ENCODE results near the gene SLC24A4. TPM values are rescaled to one million over a fixed set of nuclear protein-coding genes. Genes with fewer than 3 reads are reported as not detected.

The SLC24A4 gene
- total RNA-seq, 1 donor from 2014 or later, result not detected

DNA sequence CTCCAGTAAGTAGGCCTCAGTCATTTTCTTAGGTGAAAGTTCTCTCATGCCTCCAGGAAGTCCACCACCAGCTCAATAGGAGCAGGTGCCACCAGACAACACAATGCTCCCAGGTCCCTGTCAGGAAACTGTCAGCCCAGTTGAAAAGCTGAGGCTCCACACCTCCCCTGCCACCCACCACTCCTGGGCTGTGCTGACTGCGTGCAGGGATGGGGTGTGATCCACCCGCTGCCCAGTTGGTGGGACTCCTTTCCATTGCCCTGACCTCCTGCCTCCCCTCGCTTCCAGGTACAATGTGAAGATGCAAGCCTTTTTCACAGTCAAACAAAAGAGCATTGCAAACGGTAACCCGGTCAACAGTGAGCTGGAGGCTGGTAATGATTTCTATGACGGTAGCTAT lies 125.8 kb downstream of the SLC24A4 start:
- Histone ChIP-seq H3K4me3 (ENCODE audit: low read depth, low read length) (no peak overlapping the region), H3K27me3 (ENCODE audit: control insufficient read depth, insufficient read depth, low read length) (peaks cover 4% of the 10 kb centered on the region), H3K36me3 (ENCODE audit: control insufficient read depth, insufficient read depth, low read length) (no peaks in the 10 kb centered on the region)
- DNase-seq (ENCODE audit: low read depth), result no peak
- TF ChIP-seq, protein P1, sequence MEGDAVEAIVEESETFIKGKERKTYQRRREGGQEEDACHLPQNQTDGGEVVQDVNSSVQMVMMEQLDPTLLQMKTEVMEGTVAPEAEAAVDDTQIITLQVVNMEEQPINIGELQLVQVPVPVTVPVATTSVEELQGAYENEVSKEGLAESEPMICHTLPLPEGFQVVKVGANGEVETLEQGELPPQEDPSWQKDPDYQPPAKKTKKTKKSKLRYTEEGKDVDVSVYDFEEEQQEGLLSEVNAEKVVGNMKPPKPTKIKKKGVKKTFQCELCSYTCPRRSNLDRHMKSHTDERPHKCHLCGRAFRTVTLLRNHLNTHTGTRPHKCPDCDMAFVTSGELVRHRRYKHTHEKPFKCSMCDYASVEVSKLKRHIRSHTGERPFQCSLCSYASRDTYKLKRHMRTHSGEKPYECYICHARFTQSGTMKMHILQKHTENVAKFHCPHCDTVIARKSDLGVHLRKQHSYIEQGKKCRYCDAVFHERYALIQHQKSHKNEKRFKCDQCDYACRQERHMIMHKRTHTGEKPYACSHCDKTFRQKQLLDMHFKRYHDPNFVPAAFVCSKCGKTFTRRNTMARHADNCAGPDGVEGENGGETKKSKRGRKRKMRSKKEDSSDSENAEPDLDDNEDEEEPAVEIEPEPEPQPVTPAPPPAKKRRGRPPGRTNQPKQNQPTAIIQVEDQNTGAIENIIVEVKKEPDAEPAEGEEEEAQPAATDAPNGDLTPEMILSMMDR (IDR thresholded peaks at IDR 0.05; ENCODE audit: insufficient read depth, low read length, poor library complexity, severe bottlenecking), result no peak

DNA sequence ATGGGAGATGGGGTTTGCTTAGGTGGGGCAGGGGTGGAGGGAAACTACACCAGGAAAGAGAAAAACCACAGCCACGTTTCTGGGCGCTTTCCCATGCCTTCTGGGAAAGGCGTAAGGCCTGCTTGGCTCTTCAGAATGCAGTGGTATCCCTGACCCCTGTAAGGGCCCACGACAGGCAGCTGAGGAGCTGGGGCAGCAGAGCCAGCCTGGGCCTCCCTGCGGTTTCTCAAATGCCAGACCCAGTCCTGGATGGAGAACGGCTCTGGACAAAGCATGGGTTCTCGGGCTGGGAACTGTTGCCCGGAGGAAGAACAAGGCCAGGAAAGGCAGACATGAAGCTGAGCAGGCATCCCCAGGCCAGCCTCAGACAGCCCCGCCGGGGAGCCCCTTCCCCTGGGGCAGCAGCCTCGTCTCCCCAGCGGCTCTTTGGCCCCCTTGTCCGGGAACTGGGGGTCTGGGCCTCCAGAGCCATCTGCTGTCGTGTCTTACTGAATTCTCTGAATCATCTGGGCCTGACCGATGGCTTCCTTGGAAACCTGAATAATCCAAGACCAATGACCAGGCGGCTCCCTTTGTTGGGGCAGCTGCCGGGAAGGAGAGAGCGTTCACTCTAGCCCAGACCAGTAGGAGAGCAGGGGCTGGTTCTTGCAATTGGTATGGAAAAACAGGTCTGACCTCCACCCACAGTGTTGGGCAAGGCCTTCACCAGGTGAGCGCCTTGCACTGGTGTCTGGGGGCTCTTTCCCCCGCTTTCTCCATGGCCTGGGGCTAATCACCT lies 126.6 kb downstream of the SLC24A4 start:
- no peaks in the 10 kb centered on the region for H3K36me3 ChIP-seq (ENCODE audit: control insufficient read depth, insufficient read depth, low read length)
- TF ChIP-seq, protein P1 (IDR thresholded peaks at IDR 0.05; ENCODE audit: insufficient read depth, low read length, poor library complexity, severe bottlenecking), result no peak
- no peak for DNase-seq (ENCODE audit: low read depth)
- peaks cover 4% of the 10 kb centered on the region for H3K27me3 ChIP-seq (ENCODE audit: control insufficient read depth, insufficient read depth, low read length)
- no peak overlapping the region for H3K4me3 ChIP-seq (ENCODE audit: low read depth, low read length)

DNA sequence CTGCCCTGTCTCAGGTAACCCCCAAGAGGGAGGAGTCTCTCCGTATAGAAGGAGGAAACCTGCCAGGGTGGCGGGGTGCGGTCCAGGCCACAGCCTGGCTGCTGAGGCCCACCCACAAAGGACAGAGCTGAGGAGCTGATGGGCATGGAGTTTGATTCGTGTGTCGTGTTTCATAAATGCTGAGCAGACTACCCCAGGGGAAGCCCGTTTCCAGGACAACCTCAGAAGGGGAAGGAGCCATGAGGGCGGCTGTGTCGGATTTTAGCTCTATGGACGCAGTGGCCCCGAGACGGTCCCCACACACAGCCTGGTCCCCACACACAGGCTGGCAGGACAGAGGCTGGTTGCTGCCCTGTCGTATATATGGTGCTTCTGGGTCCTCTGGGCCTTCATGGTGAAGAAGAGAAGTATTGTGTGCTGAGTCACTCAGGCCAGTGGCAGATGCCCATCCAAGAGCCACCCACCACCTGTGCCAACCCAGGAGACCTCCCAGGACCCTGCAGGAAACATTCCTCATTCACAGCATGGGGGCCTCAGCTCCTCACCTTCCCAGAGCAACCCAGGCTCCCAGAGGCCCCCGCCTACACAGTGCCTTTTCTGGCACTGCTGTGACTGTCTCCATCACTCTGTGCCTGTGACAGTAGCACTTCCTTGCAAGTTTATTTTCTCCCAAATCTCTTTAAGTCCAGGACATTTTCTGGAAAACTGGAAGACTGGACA lies 127.5 kb downstream of the SLC24A4 start:
- TF ChIP-seq, protein P1 (IDR thresholded peaks at IDR 0.05; ENCODE audit: insufficient read depth, low read length, poor library complexity, severe bottlenecking), result no peak
- Histone ChIP-seq H3K4me3 (ENCODE audit: low read depth, low read length) (no peak overlapping the region), H3K36me3 (ENCODE audit: control insufficient read depth, insufficient read depth, low read length) (no peaks in the 10 kb centered on the region), H3K27me3 (ENCODE audit: control insufficient read depth, insufficient read depth, low read length) (peaks cover 4% of the 10 kb centered on the region)
- DNase-seq (ENCODE audit: low read depth), result no peak

DNA sequence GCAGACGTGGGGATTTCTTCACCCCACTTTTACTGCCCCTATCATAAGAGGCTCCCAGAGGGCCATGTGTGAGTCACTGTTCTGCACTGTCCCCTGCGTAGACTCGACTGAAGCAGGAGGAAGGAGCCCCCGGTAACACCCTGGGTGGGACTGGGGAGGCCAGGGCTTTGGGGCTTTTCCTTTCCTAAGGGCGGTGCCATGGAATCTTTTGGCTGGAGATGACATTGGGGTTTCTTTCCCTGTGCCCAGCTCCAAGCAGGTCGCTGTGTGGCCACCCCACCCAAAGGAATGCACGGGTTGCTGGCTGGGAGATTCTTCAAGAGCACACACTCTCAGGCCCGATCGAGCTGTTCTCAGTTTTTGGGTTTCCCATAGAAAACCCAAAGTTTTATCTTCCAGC lies 128.3 kb downstream of the SLC24A4 start:
- Histone ChIP-seq H3K27me3 (ENCODE audit: control insufficient read depth, insufficient read depth, low read length) (peaks cover 4% of the 10 kb centered on the region), H3K4me3 (ENCODE audit: low read depth, low read length) (no peak overlapping the region), H3K36me3 (ENCODE audit: control insufficient read depth, insufficient read depth, low read length) (no peaks in the 10 kb centered on the region)
- no peak for DNase-seq (ENCODE audit: low read depth)
- TF ChIP-seq, protein P1 (IDR thresholded peaks at IDR 0.05; ENCODE audit: insufficient read depth, low read length, poor library complexity, severe bottlenecking), result no peak

DNA sequence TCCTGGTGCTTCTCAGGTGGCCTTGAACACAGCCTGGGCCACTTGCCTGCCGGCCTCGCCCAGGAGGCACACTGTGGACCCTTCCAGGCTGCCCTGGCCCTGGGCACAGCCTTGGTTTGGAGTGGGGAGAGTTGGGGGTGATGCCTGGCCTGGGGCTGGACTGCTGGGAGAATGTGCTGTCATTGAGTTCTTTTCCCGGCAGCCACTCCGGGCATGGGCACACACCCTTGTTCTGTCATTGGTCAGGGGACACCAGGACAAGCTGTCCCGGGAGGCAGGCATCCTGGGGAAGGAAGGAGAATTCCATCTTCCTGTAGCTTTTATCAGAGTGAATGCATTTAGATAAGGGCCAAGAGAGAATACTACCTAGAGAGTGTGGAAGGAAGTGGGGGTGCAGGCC lies 128.8 kb downstream of the SLC24A4 start:
- TF ChIP-seq, protein P1 (IDR thresholded peaks at IDR 0.05; ENCODE audit: insufficient read depth, low read length, poor library complexity, severe bottlenecking), result no peak
- no peak for DNase-seq (ENCODE audit: low read depth)
- no peaks in the 10 kb centered on the region for H3K36me3 ChIP-seq (ENCODE audit: control insufficient read depth, insufficient read depth, low read length)

More for the DNA sequence above, 128.8 kb downstream of the SLC24A4 start:
- Histone ChIP-seq H3K27me3 (ENCODE audit: control insufficient read depth, insufficient read depth, low read length) (peaks cover 4% of the 10 kb centered on the region), H3K4me3 (ENCODE audit: low read depth, low read length) (no peak overlapping the region)

All from kidney epithelial cell (primary cell).